GM18505 (cell line): ENCODE data around the gene ITPR1.

ENCODE experiments used
- ATAC-seq: cut with Tn5 transposase; IDR thresholded peaks from one replicate; pipeline ENCODE4 v1.9.1; 2021; ENCODE audit not compliant: unreplicated experiment
- POLR2A ChIP-seq: IDR thresholded peaks from 4 replicates; pipeline ENCODE4 v1.6.1; 2011; ENCODE audit warnings: borderline replicate concordance; ENCODE audit not compliant: insufficient read depth, insufficient read length; ENCODE audit errors: extremely low read depth

The ITPR1 gene

GRCh38 chr3:4741404-4742307, 248.5 kb downstream of the ITPR1 start:
- no peak for TF ChIP-seq POLR2A
- no peak for ATAC-seq

- no peak for ATAC-seq
- no peak for TF ChIP-seq POLR2A
Measured at GRCh38 chr3:4742359-4742758, 249.2 kb downstream of the ITPR1 start.

- ATAC-seq = no peak
Measured at GRCh38 chr3:4743371-4743770, 250.2 kb downstream of the ITPR1 start.

GRCh38 chr3:4744405-4745234, 251.5 kb downstream of the ITPR1 start:
- ATAC-seq = no peak
- TF ChIP-seq POLR2A = no peak

More at GRCh38 chr3:4743371-4743770, 250.2 kb downstream of the ITPR1 start:
- no peak for TF ChIP-seq POLR2A

GRCh38 chr3:4745235-4745610, 252.1 kb downstream of the ITPR1 start:
- TF ChIP-seq POLR2A = no peak
- ATAC-seq = no peak

- no peak for ATAC-seq
- TF ChIP-seq POLR2A = no peak
Measured at GRCh38 chr3:4746241-4746958, 253.3 kb downstream of the ITPR1 start.

GRCh38 chr3:4748127-4748526, 255.0 kb downstream of the ITPR1 start:
- TF ChIP-seq POLR2A = no peak
- no peak for ATAC-seq

- ATAC-seq = no peak
- TF ChIP-seq POLR2A = no peak
Measured at GRCh38 chr3:4748701-4749378, 255.7 kb downstream of the ITPR1 start.

GRCh38 chr3:4749567-4750002, 256.4 kb downstream of the ITPR1 start:
- TF ChIP-seq POLR2A = no peak
- ATAC-seq = no peak

GRCh38 chr3:4750306-4750968, 257.3 kb downstream of the ITPR1 start:
- ATAC-seq = no peak

GRCh38 chr3:4751029-4751501, 257.9 kb downstream of the ITPR1 start:
- no peak for ATAC-seq
- TF ChIP-seq POLR2A = no peak

More at GRCh38 chr3:4750306-4750968, 257.3 kb downstream of the ITPR1 start:
- TF ChIP-seq POLR2A = no peak

- no peak for ATAC-seq
- no peak for TF ChIP-seq POLR2A
Measured at GRCh38 chr3:4751502-4752101, 258.5 kb downstream of the ITPR1 start.
